Small intestine (tissue), 7 donors: Measurements from ENCODE around the gene ANKRD44. TPM values are rescaled to one million over a fixed set of nuclear protein-coding genes. Genes with fewer than 3 reads are reported as not detected.

Source experiments
- DNase-seq, 2 donors: peaks; one replicate each; pipeline versions ENCODE4 v3.0.0 to v3.0.0-alpha.2; 2013
- FAIRE-seq: peaks from 2 replicates; lab custom pipeline; 2012; peaks lifted over from hg19 to GRCh38; lab: Jason Lieb, UNC
- H3K27ac ChIP-seq, 3 donors: one replicate each; pipeline ENCODE4 v1.5.1; 2013; ENCODE audit warnings: low read length in 2 of 3, mild to moderate bottlenecking in 2 of 3, control low read depth in 1 of 3, inconsistent platforms in 1 of 3, low read depth in 1 of 3, moderate library complexity in 1 of 3
- H3K27me3 ChIP-seq, 3 donors: one replicate each; pipeline ENCODE4 v1.6.1; 2013; ENCODE audit warnings: low read length in 3 of 3, inconsistent platforms in 1 of 3; ENCODE audit not compliant: control insufficient read depth in 3 of 3, insufficient read depth in 3 of 3
- H3K36me3 ChIP-seq, 3 donors: one replicate each; pipeline ENCODE4 v1.6.1; 2013; ENCODE audit warnings: low read length in 3 of 3, inconsistent platforms in 1 of 3, low read depth in 1 of 3, mild to moderate bottlenecking in 1 of 3, moderate library complexity in 1 of 3; ENCODE audit not compliant: control insufficient read depth in 3 of 3, insufficient read depth in 2 of 3
- H3K4me1 ChIP-seq, 3 donors: one replicate each; pipeline ENCODE4 v1.6.1; 2013; ENCODE audit warnings: low read length in 2 of 3, inconsistent platforms in 1 of 3, low read depth in 1 of 3, mild to moderate bottlenecking in 1 of 3, moderate library complexity in 1 of 3; ENCODE audit not compliant: control insufficient read depth in 3 of 3, insufficient read depth in 2 of 3
- H3K4me3 ChIP-seq, 3 donors: one replicate each; pipeline ENCODE4 v1.5.1; 2013; ENCODE audit warnings: low read length in 3 of 3, control low read depth in 1 of 3, inconsistent platforms in 1 of 3, low read depth in 1 of 3, mild to moderate bottlenecking in 1 of 3, moderate library complexity in 1 of 3
- H3K9me3 ChIP-seq, 2 donors: one replicate each; pipeline ENCODE4 v1.6.1; 2013; ENCODE audit warnings: low read depth in 1 of 2, low read length in 1 of 2; ENCODE audit not compliant: control insufficient read depth in 2 of 2, insufficient read depth in 1 of 2
- WGBS, 3 donors: extraction: QIAGEN DNeasy Blood & Tissue Kit; methylation state at CpG; one replicate each; pipeline ENCODE4 v1.1.7; 2013; 5-methylcytosine and 5-hydroxymethylcytosine counted together
- polyA plus RNA-seq, 4 donors: library from polyadenylated mRNA; stranded (reverse) in 3 of 4; unstranded in 1 of 4; fragments of 200-250 nt in 3 of 4; fragments of 120-200 nt in 1 of 4; gene quantifications; one replicate each; pipeline versions ENCODE4 v1.2.1 to v1.2.3, GENCODE V29; 2013
- donor health status: healthy with polysubstance abuse.
- donor health status: control.
- donor health status: control.
- donor health status: Bipolar disorder and iron deficiency.
- donor health status: healthy.

The ANKRD44 gene
- polyA plus RNA-seq, 4 donors, result 0.89 to 5.2 (median 1.7) TPM

GRCh38 chr2:197148401-197148800, 162.2 kb downstream of the ANKRD44 start:
- 58 to 84% (median 73%) methylated on average over 1 of the region's 1 CpG for WGBS, 3 donors
- Histone ChIP-seq H3K4me1 (peaks cover 5 to 15% (median 12%) of the 10 kb centered on the region in 3 donors), H3K27me3 (no peaks in the 10 kb centered on the region), H3K9me3 (no peaks in the 10 kb centered on the region), H3K27ac (no peak overlapping the region), H3K36me3 (peaks cover 0 to 2% (median 0%) of the 10 kb centered on the region in 3 donors), H3K4me3 (no peak overlapping the region)
- FAIRE-seq (no peak), DNase-seq (no peak)

- DNase-seq, result peak; percentile 56 to 91
- H3K27me3 ChIP-seq, result no peaks in the 10 kb centered on the region
- H3K27ac ChIP-seq, result no peak overlapping the region
- no peaks in the 10 kb centered on the region for H3K9me3 ChIP-seq
- H3K4me3 ChIP-seq, result no peak overlapping the region
- WGBS, 3 donors, result 22 to 63% (median 39%) methylated on average over 4 of the region's 4 CpGs
- H3K36me3 ChIP-seq, result peaks cover 0 to 2% (median 0%) of the 10 kb centered on the region in 3 donors
- peaks cover 5 to 15% (median 12%) of the 10 kb centered on the region in 3 donors for H3K4me1 ChIP-seq
- FAIRE-seq, result no peak
Measured at GRCh38 chr2:197147942-197148341, 162.6 kb downstream of the ANKRD44 start.

- Histone ChIP-seq H3K27me3 (no peaks in the 10 kb centered on the region), H3K36me3 (peaks cover 0 to 2% (median 0%) of the 10 kb centered on the region in 3 donors), H3K9me3 (no peaks in the 10 kb centered on the region), H3K27ac (no peak overlapping the region), H3K4me1 (peaks cover 5 to 15% (median 12%) of the 10 kb centered on the region in 3 donors), H3K4me3 (no peak overlapping the region)
- no peak for FAIRE-seq
- DNase-seq, result no peak
- WGBS, 3 donors, result 59 to 67% (median 64%) methylated on average over 5 of the region's 5 CpGs
Measured at GRCh38 chr2:197146995-197147394, 163.6 kb downstream of the ANKRD44 start.

GRCh38 chr2:197145471-197146056, 165.0 kb downstream of the ANKRD44 start:
- H3K9me3 ChIP-seq, result no peaks in the 10 kb centered on the region
- H3K4me3 ChIP-seq, result no peak overlapping the region
- no peaks in the 10 kb centered on the region for H3K27me3 ChIP-seq
- 52 to 63% (median 62%) methylated on average over 4 of the region's 4 CpGs for WGBS, 3 donors
- H3K27ac ChIP-seq, result peak overlapping the region in 1 of 3 donors; percentile 73
- FAIRE-seq, result no peak
- H3K36me3 ChIP-seq, result peaks cover 0 to 2% (median 0%) of the 10 kb centered on the region in 3 donors
- H3K4me1 ChIP-seq, result peaks cover 5 to 15% (median 12%) of the 10 kb centered on the region in 3 donors
- no peak for DNase-seq

- Histone ChIP-seq H3K27ac (no peak overlapping the region), H3K4me3 (no peak overlapping the region), H3K36me3 (peaks cover 0 to 2% (median 0%) of the 10 kb centered on the region in 3 donors), H3K27me3 (no peaks in the 10 kb centered on the region), H3K4me1 (peaks cover 2 to 10% (median 10%) of the 10 kb centered on the region in 3 donors), H3K9me3 (no peaks in the 10 kb centered on the region)
- no peak for FAIRE-seq
- WGBS, 3 donors, result 97 to 100% (median 100%) methylated on average over 1 of the region's 1 CpG
- no peak for DNase-seq
Measured at GRCh38 chr2:197144183-197144582, 166.4 kb downstream of the ANKRD44 start.

GRCh38 chr2:197141702-197142473, 168.7 kb downstream of the ANKRD44 start:
- peaks cover 0 to 14% (median 0%) of the 10 kb centered on the region in 3 donors for H3K4me1 ChIP-seq
- H3K4me3 ChIP-seq, result no peak overlapping the region
- no peak for DNase-seq
- no peaks in the 10 kb centered on the region for H3K27me3 ChIP-seq
- FAIRE-seq, result no peak
- peak overlapping the region in 1 of 3 donors; percentile 22 for H3K27ac ChIP-seq
- WGBS, 3 donors, result 48 to 65% (median 60%) methylated on average over 2 of the region's 2 CpGs
- no peaks in the 10 kb centered on the region for H3K9me3 ChIP-seq
- peaks cover 0 to 2% (median 0%) of the 10 kb centered on the region in 3 donors for H3K36me3 ChIP-seq

- Histone ChIP-seq H3K36me3 (peaks cover 0 to 3% (median 0%) of the 10 kb centered on the region in 3 donors), H3K9me3 (no peaks in the 10 kb centered on the region), H3K27me3 (no peaks in the 10 kb centered on the region), H3K27ac (no peak overlapping the region), H3K4me3 (no peak overlapping the region), H3K4me1 (peaks cover 0 to 7% (median 0%) of the 10 kb centered on the region in 3 donors)
- no peak for FAIRE-seq
- no peak for DNase-seq
- WGBS, 3 donors, result 47 to 69% (median 59%) methylated on average over 1 of the region's 1 CpG
Measured at GRCh38 chr2:197140045-197140444, 170.5 kb downstream of the ANKRD44 start.

GRCh38 chr2:197138506-197138905, 172.1 kb downstream of the ANKRD44 start:
- no peaks in the 10 kb centered on the region for H3K27me3 ChIP-seq
- H3K27ac ChIP-seq, result no peak overlapping the region
- peaks cover 0 to 7% (median 0%) of the 10 kb centered on the region in 3 donors for H3K4me1 ChIP-seq
- no peak for DNase-seq
- no peak for FAIRE-seq
- peaks cover 0 to 3% (median 0%) of the 10 kb centered on the region in 3 donors for H3K36me3 ChIP-seq
- 83 to 87% (median 83%) methylated on average over 3 of the region's 3 CpGs for WGBS, 3 donors
- no peaks in the 10 kb centered on the region for H3K9me3 ChIP-seq
- H3K4me3 ChIP-seq, result no peak overlapping the region
